Measurements from ENCODE around the gene SHBG.

The SHBG gene, protein sequence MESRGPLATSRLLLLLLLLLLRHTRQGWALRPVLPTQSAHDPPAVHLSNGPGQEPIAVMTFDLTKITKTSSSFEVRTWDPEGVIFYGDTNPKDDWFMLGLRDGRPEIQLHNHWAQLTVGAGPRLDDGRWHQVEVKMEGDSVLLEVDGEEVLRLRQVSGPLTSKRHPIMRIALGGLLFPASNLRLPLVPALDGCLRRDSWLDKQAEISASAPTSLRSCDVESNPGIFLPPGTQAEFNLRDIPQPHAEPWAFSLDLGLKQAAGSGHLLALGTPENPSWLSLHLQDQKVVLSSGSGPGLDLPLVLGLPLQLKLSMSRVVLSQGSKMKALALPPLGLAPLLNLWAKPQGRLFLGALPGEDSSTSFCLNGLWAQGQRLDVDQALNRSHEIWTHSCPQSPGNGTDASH

GRCh38 chr17:7629939-7630571 lies at the start of gene SHBG:
SHBG (plus strand) TSS chr17:7630135; CDS start chr17:7630173, 38 bp downstream.
- H3K4me3 ChIP-seq (ENCODE audit: control insufficient read depth, low read depth, low read length) = no peak within 1 kb of the TSS
- no peak for DNase-seq (ENCODE audit: low read depth)
- no peak for TF ChIP-seq CTCF (IDR thresholded peaks at IDR 0.05; ENCODE audit: control insufficient read depth, insufficient read depth, low read depth, low read length, missing control alignments)

DNA sequence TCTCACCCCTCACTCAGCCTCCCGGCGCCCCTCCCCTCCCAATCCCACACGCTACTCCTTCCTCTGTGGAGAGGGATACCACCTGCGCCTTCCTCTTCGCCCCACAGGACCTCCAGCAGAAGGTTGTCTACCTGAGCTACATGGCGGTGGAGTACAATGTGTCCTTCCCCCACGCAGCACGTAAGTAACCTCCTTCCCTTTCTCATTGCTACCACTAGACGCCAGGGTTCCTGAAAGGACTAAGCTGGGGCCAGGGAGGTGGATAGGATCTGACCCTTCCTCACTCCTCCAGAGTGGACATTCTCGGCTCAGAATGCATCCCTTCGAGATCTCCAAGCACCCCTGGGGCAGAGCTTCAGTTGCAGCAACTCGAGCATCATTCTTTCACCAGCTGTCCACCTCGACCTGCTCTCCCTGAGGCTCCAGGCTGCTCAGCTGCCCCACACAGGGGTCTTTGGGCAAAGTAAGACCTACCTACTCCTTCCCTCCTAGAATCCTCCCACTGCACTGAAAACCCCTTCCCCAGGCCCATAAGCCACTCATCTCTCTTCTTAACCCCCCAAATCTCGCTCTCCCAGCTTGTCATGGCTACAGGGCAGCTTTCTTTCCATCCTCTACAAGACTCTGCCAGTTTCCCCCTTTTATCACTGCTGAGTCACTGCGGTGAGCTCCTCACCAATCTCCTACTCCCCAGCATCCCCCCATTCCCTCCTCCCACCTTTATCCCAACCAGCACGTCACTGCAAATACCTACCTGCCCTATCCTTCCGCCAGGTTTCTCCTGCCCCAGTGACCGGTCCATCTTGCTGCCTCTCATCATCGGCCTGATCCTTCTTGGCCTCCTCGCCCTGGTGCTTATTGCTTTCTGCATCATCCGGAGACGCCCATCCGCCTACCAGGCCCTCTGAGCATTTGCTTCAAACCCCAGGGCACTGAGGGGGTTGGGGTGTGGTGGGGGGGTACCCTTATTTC lies 49.0 kb upstream of the SHBG start:
- DNase-seq (ENCODE audit: low read depth) = no peak
- H3K4me3 ChIP-seq (ENCODE audit: control insufficient read depth, low read depth, low read length) = no peak overlapping the region
- no peak for TF ChIP-seq CTCF (IDR thresholded peaks at IDR 0.05; ENCODE audit: control insufficient read depth, insufficient read depth, low read depth, low read length, missing control alignments)

GRCh38 chr17:7582396-7583252 lies 47.3 kb upstream of the SHBG start:
- TF ChIP-seq CTCF (IDR thresholded peaks at IDR 0.05; ENCODE audit: control insufficient read depth, insufficient read depth, low read depth, low read length, missing control alignments) = no peak
- H3K4me3 ChIP-seq (ENCODE audit: control insufficient read depth, low read depth, low read length) = peak overlapping the region; percentile 68
- no peak for DNase-seq (ENCODE audit: low read depth)

DNA sequence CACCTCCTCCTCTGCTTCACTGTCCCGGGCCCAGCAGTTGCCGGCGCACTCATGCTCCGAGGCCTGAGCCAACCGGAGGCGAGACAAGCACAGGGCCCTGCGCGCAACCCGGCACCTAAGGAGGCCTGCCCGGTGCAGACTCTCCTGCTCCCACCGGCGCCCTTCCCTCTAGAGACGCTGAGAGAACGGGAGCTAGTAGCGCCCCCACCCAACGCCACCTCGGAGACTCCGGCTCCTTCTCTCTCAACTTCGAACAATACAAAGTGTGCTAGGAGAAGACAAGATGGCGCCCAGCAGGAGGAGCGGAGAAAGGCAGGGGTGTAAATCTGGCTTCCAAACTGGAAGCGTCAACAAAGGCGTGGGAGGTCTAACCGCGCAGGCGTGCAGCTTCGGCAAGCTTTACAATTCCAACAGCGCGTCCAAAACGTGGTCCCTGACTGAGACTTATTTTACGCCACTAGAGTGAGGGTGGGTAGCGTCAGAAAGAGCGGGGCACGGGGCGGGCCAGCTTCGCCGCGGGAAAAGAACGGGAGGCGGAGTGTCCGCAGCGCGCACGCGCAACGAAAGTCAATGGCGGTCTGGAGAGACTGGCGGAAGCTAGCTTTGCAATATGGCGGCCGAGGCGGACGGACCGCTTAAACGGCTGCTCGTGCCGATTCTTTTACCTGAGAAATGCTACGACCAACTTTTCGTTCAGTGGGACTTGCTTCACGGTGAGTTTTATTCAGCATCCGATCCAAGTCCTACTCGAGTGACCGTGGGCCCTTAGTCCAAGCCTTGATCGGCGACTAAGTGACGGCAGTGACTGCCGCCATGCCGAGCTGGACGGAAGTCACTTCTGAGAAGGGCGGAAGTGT lies 46.5 kb upstream of the SHBG start, which contains the start of gene MPDU1:
Gene MPDU1, plus strand, starts transcription at position 600 of the 857 bp plus-strand sequence. Its CDS starts 11 bp downstream, at position 611.
- DNase-seq (ENCODE audit: low read depth) = peak; percentile 92
- peak within 1 kb of the TSS; percentile 68 for H3K4me3 ChIP-seq (ENCODE audit: control insufficient read depth, low read depth, low read length)
- no peak for TF ChIP-seq CTCF (IDR thresholded peaks at IDR 0.05; ENCODE audit: control insufficient read depth, insufficient read depth, low read depth, low read length, missing control alignments)

- TF ChIP-seq CTCF (IDR thresholded peaks at IDR 0.05; ENCODE audit: control insufficient read depth, insufficient read depth, low read depth, low read length, missing control alignments) = peak; percentile 16
- no peak for DNase-seq (ENCODE audit: low read depth)
- no peak overlapping the region for H3K4me3 ChIP-seq (ENCODE audit: control insufficient read depth, low read depth, low read length)
These were observed 43.1 kb upstream of the SHBG start for GRCh38 chr17:7586673-7587419.
